Hepatocyte (in vitro differentiated cells): ENCODE data around the gene KDM1B. TPM values are rescaled to one million over a fixed set of nuclear protein-coding genes. Genes with fewer than 3 reads are reported as not detected.

Source experiments
- DNase-seq: peaks from one replicate; pipeline ENCODE4 v3.0.0-alpha.2; 2016; ENCODE audit warnings: low spot score
- H2AFZ ChIP-seq: fragments of 200-600 bp; sonication (generic); 2 replicates; pipeline ENCODE4 v1.6.0; 2016; ENCODE audit warnings: antibody characterized with exemption, mild to moderate bottlenecking
- H3K27ac ChIP-seq: fragments of 200-600 bp; sonication (generic); 2 replicates; pipeline ENCODE4 v1.5.1; 2016; ENCODE audit warnings: mild to moderate bottlenecking
- H3K27me3 ChIP-seq: fragments of 200-600 bp; sonication (generic); 2 replicates; pipeline ENCODE4 v1.6.1; 2016
- H3K36me3 ChIP-seq: fragments of 200-600 bp; sonication (generic); replicated peaks from 2 replicates; pipeline ENCODE4 v1.5.1; 2016; ENCODE audit warnings: low read depth; ENCODE audit not compliant: insufficient read depth
- H3K4me1 ChIP-seq: fragments of 200-600 bp; sonication (generic); 2 replicates; pipeline ENCODE4 v1.5.1; 2016; ENCODE audit warnings: mild to moderate bottlenecking, moderate library complexity; ENCODE audit not compliant: insufficient read depth
- H3K4me2 ChIP-seq: fragments of 200-600 bp; sonication (generic); 2 replicates; pipeline ENCODE4 v1.6.0; 2016
- H3K4me3 ChIP-seq: fragments of 200-600 bp; sonication (generic); 2 replicates; pipeline ENCODE4 v1.5.1; 2016; ENCODE audit warnings: mild to moderate bottlenecking
- H3K79me2 ChIP-seq: fragments of 200-600 bp; sonication (generic); 2 replicates; pipeline ENCODE4 v1.6.0; 2017; ENCODE audit warnings: mild to moderate bottlenecking
- H3K9me2 ChIP-seq: fragments of 200-600 bp; sonication (generic); replicated peaks from 2 replicates; pipeline ENCODE4 v1.6.0; 2017; ENCODE audit warnings: mild to moderate bottlenecking; ENCODE audit not compliant: insufficient read depth
- H3K9me3 ChIP-seq: fragments of 200-600 bp; sonication (generic); 2 replicates; pipeline ENCODE4 v1.5.1; 2016; ENCODE audit warnings: low read depth, mild to moderate bottlenecking
- H4K20me1 ChIP-seq: fragments of 200-600 bp; sonication (generic); 2 replicates; pipeline ENCODE4 v1.6.0; 2016; ENCODE audit warnings: mild to moderate bottlenecking; ENCODE audit not compliant: insufficient read depth, poor library complexity, severe bottlenecking
- EZH2 ChIP-seq: fragments of 200-600 bp; sonication (generic); IDR thresholded peaks from 2 replicates; pipeline ENCODE4 v1.6.1; 2016; ENCODE audit warnings: antibody characterized with exemption, mild to moderate bottlenecking, borderline replicate concordance
- EZH2phosphoT487 ChIP-seq: fragments of 200-600 bp; sonication (generic); IDR thresholded peaks from one replicate; pipeline ENCODE4 v1.6.1; 2018; ENCODE audit warnings: antibody characterized with exemption, mild to moderate bottlenecking, low read depth, moderate library complexity; ENCODE audit not compliant: unreplicated experiment, severe bottlenecking
- WGBS: methylation state at CpG from one replicate; pipeline ENCODE4 v1.1.6; 2016; ENCODE audit warnings: low lambda C conversion rate; ENCODE audit errors: missing lambda C conversion rate; 5-methylcytosine and 5-hydroxymethylcytosine counted together
- polyA plus RNA-seq: library from polyadenylated mRNA; unstranded; fragments of >200 nt; fragmentation: Nextera tagmentation; extraction: Ambion mirVana; gene quantifications from 2 replicates; pipeline ENCODE4 v1.2.1, GENCODE V29; 2016
- total RNA-seq: library from RNA; depleted of rRNA; stranded (reverse); fragments of >200 nt; gene quantifications from 2 replicates; pipeline ENCODE4 v1.2.3, GENCODE V29; 2014
- TF ChIP-seq, protein P1 (sequence below): fragments of 200-600 bp; sonication (generic); IDR thresholded peaks from 2 replicates; pipeline ENCODE4 v1.5.1; 2016; ENCODE audit warnings: antibody characterized with exemption, mild to moderate bottlenecking; ENCODE audit not compliant: poor library complexity

Gene KDM1B
- total and polyA plus RNA-seq, 2 experiments from 2014 or later, result 5.9 to 9.1 TPM

DNA sequence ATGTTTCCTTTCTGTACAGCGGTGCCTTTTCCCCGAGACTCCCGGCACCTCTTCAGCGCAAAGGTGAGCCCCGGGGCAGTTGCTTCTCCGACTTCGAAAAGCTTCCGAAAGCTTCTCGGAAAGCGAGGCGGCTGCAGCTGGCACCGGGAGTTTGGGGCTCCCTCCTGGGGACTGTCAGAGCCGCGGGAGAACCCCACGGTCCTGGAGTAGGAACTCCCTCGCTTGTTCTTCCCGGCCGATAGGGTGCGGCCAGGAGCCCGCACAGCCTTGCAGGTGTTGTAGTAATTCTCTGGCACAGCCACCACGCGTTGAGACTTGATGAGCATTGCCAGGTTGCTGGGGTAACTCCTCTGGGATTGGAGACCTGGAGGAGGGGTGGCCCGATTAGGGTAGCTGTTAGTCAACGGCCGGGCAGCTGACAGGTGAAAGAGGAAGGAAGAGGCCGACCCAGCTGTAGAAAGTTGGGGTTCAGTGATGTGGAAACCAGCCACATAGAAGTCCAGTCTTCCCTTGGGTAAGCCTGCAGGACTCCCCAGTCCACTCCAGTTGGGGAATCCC, 721 bp downstream of the KDM1B start:
- no peaks in the 10 kb centered on the region for H3K36me3 ChIP-seq
- H3K4me2 ChIP-seq, result peak overlapping the region; percentile 87
- H3K4me3 ChIP-seq, result peak overlapping the region; percentile 56
- no peaks in the 10 kb centered on the region for H3K4me1 ChIP-seq
- peak; percentile 85 for DNase-seq
- no peaks in the 10 kb centered on the region for H4K20me1 ChIP-seq
- WGBS, result 2% methylated on average over 24 of the region's 26 CpGs
- H3K27ac ChIP-seq, result peak overlapping the region; percentile 79
- H2AFZ ChIP-seq, result peak overlapping the region; percentile 77
- H3K27me3 ChIP-seq, result no peaks in the 10 kb centered on the region
- peaks cover 7% of the 10 kb centered on the region for H3K79me2 ChIP-seq
- H3K9me2 ChIP-seq, result no peaks in the 10 kb centered on the region
- TF ChIP-seq, protein P1, sequence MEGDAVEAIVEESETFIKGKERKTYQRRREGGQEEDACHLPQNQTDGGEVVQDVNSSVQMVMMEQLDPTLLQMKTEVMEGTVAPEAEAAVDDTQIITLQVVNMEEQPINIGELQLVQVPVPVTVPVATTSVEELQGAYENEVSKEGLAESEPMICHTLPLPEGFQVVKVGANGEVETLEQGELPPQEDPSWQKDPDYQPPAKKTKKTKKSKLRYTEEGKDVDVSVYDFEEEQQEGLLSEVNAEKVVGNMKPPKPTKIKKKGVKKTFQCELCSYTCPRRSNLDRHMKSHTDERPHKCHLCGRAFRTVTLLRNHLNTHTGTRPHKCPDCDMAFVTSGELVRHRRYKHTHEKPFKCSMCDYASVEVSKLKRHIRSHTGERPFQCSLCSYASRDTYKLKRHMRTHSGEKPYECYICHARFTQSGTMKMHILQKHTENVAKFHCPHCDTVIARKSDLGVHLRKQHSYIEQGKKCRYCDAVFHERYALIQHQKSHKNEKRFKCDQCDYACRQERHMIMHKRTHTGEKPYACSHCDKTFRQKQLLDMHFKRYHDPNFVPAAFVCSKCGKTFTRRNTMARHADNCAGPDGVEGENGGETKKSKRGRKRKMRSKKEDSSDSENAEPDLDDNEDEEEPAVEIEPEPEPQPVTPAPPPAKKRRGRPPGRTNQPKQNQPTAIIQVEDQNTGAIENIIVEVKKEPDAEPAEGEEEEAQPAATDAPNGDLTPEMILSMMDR, result peak; percentile 31
- no peak for TF ChIP-seq EZH2
- TF ChIP-seq EZH2phosphoT487, result no peak
- no peaks in the 10 kb centered on the region for H3K9me3 ChIP-seq

DNA sequence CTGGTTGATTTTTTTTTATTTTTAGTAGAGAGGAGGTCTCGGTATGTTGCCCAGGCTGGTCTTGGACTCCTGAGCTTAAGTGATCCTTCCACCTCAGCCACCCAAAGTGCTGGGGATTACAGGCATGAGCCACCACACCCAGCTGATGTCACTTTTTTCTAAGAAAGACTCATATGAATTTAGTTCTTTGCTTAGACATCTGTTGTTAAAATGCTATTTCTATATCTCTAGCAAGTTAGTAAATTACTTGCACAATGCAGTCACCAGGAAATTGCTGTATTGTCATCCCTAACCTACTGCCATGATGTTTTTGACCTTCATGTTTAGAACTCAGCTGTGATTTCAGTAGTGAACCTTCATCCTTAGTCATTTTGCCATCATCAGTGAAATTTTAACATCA, 5.7 kb downstream of the KDM1B start:
- Histone ChIP-seq H3K4me3 (no peak overlapping the region), H3K27me3 (no peaks in the 10 kb centered on the region), H3K4me2 (no peak overlapping the region), H4K20me1 (no peaks in the 10 kb centered on the region), H3K9me3 (no peaks in the 10 kb centered on the region), H3K79me2 (no peaks in the 10 kb centered on the region), H3K36me3 (no peaks in the 10 kb centered on the region), H3K9me2 (no peaks in the 10 kb centered on the region), H3K27ac (no peak overlapping the region), H3K4me1 (no peaks in the 10 kb centered on the region), H2AFZ (no peak overlapping the region)
- 89% methylated on average over 1 of the region's 1 CpG for WGBS
- TF ChIP-seq, protein P1, result no peak
- DNase-seq, result no peak

DNA sequence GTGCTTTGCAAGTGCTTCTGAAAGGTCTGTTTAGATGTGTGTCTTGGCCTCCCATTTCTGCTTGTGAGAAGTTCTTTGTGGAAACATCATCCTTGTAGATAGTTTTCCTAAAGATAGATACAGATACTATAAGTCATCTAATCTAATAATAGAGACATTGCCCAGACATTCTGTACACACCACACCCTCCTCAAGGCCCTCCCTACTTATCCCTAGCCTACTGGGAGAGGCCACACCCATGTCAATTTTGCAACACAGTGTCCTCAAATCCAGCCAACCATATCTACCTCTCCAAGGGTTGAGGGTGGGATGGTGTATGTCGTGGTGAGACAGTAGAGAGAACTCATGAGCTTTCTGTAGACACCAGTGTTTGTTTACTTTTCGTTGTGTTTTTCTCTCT, 6.2 kb downstream of the KDM1B start:
- DNase-seq, result no peak
- H3K4me2 ChIP-seq, result no peak overlapping the region
- H3K36me3 ChIP-seq, result no peaks in the 10 kb centered on the region
- no peaks in the 10 kb centered on the region for H3K4me1 ChIP-seq
- H3K27ac ChIP-seq, result no peak overlapping the region
- no peaks in the 10 kb centered on the region for H3K27me3 ChIP-seq
- H3K4me3 ChIP-seq, result no peak overlapping the region
- H3K9me3 ChIP-seq, result no peaks in the 10 kb centered on the region
- 96% methylated on average over 2 of the region's 2 CpGs for WGBS
- no peaks in the 10 kb centered on the region for H3K9me2 ChIP-seq
- TF ChIP-seq, protein P1, result no peak
- TF ChIP-seq EZH2phosphoT487 (no peak), EZH2 (no peak)
- H3K79me2 ChIP-seq, result no peaks in the 10 kb centered on the region
- H4K20me1 ChIP-seq, result no peaks in the 10 kb centered on the region
- no peak overlapping the region for H2AFZ ChIP-seq

DNA sequence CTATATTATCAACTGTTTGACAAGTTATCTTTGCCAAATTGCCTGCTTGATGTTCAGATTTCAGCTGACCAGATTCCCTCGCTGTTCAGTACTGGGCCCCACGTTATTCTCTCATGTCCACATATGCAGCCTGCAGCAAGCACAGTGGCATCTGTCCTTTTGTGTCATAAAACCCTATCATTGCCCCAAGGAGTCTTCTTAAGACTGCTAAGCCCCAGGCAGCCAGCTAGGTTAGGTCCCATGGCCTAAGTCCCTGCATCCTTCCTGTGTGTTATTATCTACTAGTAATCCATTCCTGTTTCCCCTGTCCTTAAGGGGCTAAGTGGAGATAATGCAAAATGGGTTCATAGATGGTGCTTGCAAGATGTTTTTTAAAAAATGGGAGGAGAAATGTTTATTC, 7.2 kb downstream of the KDM1B start:
- H3K4me1 ChIP-seq, result no peaks in the 10 kb centered on the region
- WGBS, result 89% methylated on average over 2 of the region's 2 CpGs
- H4K20me1 ChIP-seq, result no peaks in the 10 kb centered on the region
- no peak overlapping the region for H3K4me2 ChIP-seq
- no peak overlapping the region for H3K27ac ChIP-seq
- H3K9me2 ChIP-seq, result no peaks in the 10 kb centered on the region
- no peaks in the 10 kb centered on the region for H3K36me3 ChIP-seq
- H2AFZ ChIP-seq, result no peak overlapping the region
- no peak for DNase-seq
- H3K27me3 ChIP-seq, result no peaks in the 10 kb centered on the region
- H3K9me3 ChIP-seq, result no peaks in the 10 kb centered on the region
- H3K79me2 ChIP-seq, result no peaks in the 10 kb centered on the region
- TF ChIP-seq EZH2 (no peak), EZH2phosphoT487 (no peak)
- TF ChIP-seq, protein P1, result no peak
- no peak overlapping the region for H3K4me3 ChIP-seq
